GM12864 (cell line): ENCODE measurements around the gene LPAR5.

Experiments used
- DNase-seq: peaks from one replicate; pipeline ENCODE4 v3.0.0-alpha.2; 2011; ENCODE audit warnings: low read depth
- H3K4me3 ChIP-seq: 2 replicates; pipeline ENCODE4 v1.5.1; 2011; ENCODE audit warnings: mild to moderate bottlenecking, low read depth, low read length, control low read depth
- CTCF ChIP-seq: IDR thresholded peaks from 2 replicates; pipeline ENCODE4 v1.5.1; 2011; ENCODE audit warnings: low read depth, mild to moderate bottlenecking, moderate library complexity, low read length, control low read depth, inconsistent platforms; ENCODE audit errors: missing control alignments

LPAR5 gene

GRCh38 chr12:6615802-6616201 lies 20.0 kb downstream of the LPAR5 start:
- no peak for TF ChIP-seq CTCF
- H3K4me3 ChIP-seq = no peak overlapping the region
- DNase-seq = no peak

GRCh38 chr12:6614513-6615172 lies 21.1 kb downstream of the LPAR5 start:
- no peak overlapping the region for H3K4me3 ChIP-seq
- DNase-seq = no peak
- no peak for TF ChIP-seq CTCF

- no peak overlapping the region for H3K4me3 ChIP-seq
- peak; percentile 60 for DNase-seq
- TF ChIP-seq CTCF = peak; percentile 23
Observed at GRCh38 chr12:6613776-6614512, 21.8 kb downstream of the LPAR5 start.

- peak; percentile 61 for DNase-seq
- H3K4me3 ChIP-seq = no peak overlapping the region
- TF ChIP-seq CTCF = no peak
Observed at GRCh38 chr12:6613015-6613775, 22.6 kb downstream of the LPAR5 start.

- no peak for DNase-seq
- no peak for TF ChIP-seq CTCF
- no peak overlapping the region for H3K4me3 ChIP-seq
Observed at GRCh38 chr12:6612652-6613014, 23.1 kb downstream of the LPAR5 start.

- TF ChIP-seq CTCF = no peak
- DNase-seq = no peak
- no peak overlapping the region for H3K4me3 ChIP-seq
Observed at GRCh38 chr12:6612247-6612646, 23.5 kb downstream of the LPAR5 start.
